A549 (cell line): ENCODE measurements around the gene CUX1. TPM values are rescaled to one million over a fixed set of nuclear protein-coding genes. Genes with fewer than 3 reads are reported as not detected.

Source experiments
- ATAC-seq, 2 experiments: fragments of 200-7000 bp in 1 of 2; fragments of >200 bp in 1 of 2; cut with Nextera tagmentation in 1 of 2; cut with Tn5 transposase in 1 of 2; 3 replicates each; pipeline versions ENCODE4 v1.8.0 to v1.9.1; 2018 to 2020; ENCODE audit warnings: mild to moderate bottlenecking in 1 of 2, moderate library complexity in 1 of 2
- CTCF ChIA-PET: fragments of 300-600 bp; sonication (Branson Sonifier 250); formaldehyde crosslinking; extraction: SDS; loops from one replicate; lab custom pipeline; 2021; ENCODE audit warnings: antibody characterized with exemption, inconsistent platforms; lab: Yijun Ruan, JAX
- POLR2A ChIA-PET: fragments of 350-600 bp; formaldehyde crosslinking; extraction: SDS; loops from one replicate; lab custom pipeline; 2021; ENCODE audit warnings: antibody characterized with exemption, inconsistent platforms; lab: Yijun Ruan, JAX
- DNase-seq, 2 experiments: peaks; one replicate each; pipeline versions ENCODE4 v3.0.0 to v3.0.0-alpha.2; 2011 to 2016; ENCODE audit warnings: low read depth in 1 of 2, low spot score in 1 of 2
- FAIRE-seq: peaks from 2 replicates; lab custom pipeline; 2011; peaks lifted over from hg19 to GRCh38; lab: Jason Lieb, UNC
- H3K27ac ChIP-seq, 2 experiments: fragments of >200 bp; sonication (Bioruptor Twin); formaldehyde crosslinking; 3 replicates each; pipeline ENCODE4 v1.5.1; 2016 to 2017
- H3K4me1 ChIP-seq: fragments of >200 bp; sonication (Bioruptor Twin); formaldehyde crosslinking; 3 replicates; pipeline ENCODE4 v1.6.1; 2016
- H3K4me2 ChIP-seq: fragments of >200 bp; sonication (Bioruptor Twin); formaldehyde crosslinking; 3 replicates; pipeline ENCODE4 v1.6.1; 2016
- H3K4me3 ChIP-seq: fragments of >200 bp; sonication (Bioruptor Twin); formaldehyde crosslinking; 3 replicates; pipeline ENCODE4 v1.5.1; 2016
- H3K9me3 ChIP-seq: fragments of >200 bp; sonication (Bioruptor Twin); formaldehyde crosslinking; 3 replicates; pipeline ENCODE4 v1.6.1; 2016
- BCL3 ChIP-seq: fragments of >200 bp; sonication (Bioruptor Twin); formaldehyde crosslinking; IDR thresholded peaks from 3 replicates; pipeline ENCODE4 v1.6.1; 2016
- E2F6 ChIP-seq: IDR thresholded peaks from 2 replicates; pipeline ENCODE4 v1.6.1; 2012; ENCODE audit warnings: low read depth, borderline replicate concordance
- EHMT2 ChIP-seq: fragments of 200-600 bp; sonication (generic); IDR thresholded peaks from 2 replicates; pipeline ENCODE4 v1.6.1; 2016; ENCODE audit warnings: antibody characterized with exemption, low read depth, mild to moderate bottlenecking, moderate library complexity
- ELK1 ChIP-seq: fragments of 150-350 bp; IDR thresholded peaks from 2 replicates; pipeline ENCODE4 v1.6.1; 2014; ENCODE audit warnings: low read depth, mild to moderate bottlenecking, low read length
- EP300 ChIP-seq, 2 experiments: fragments of >200 bp; sonication (Bioruptor Twin); formaldehyde crosslinking; IDR thresholded peaks; 2 replicates in 1 of 2; 3 replicates in 1 of 2; pipeline ENCODE4 v1.6.1; 2016 to 2017
- ESRRA ChIP-seq: fragments of 150-350 bp; IDR thresholded peaks from 2 replicates; pipeline ENCODE4 v1.6.1; 2014; ENCODE audit warnings: mild to moderate bottlenecking, low read length, borderline replicate concordance
- GATA3 ChIP-seq: IDR thresholded peaks from 2 replicates; pipeline ENCODE4 v1.6.1; 2012; ENCODE audit warnings: borderline replicate concordance
- HOXA7 ChIP-seq: fragments of 250-450 bp; sonication (Bioruptor Pico); IDR thresholded peaks from 2 replicates; pipeline ENCODE4 v1.5.0; 2020; ENCODE audit warnings: mild to moderate bottlenecking, moderate library complexity
- JUN ChIP-seq, 2 experiments: fragments of >200 bp; sonication (Bioruptor Twin); formaldehyde crosslinking; IDR thresholded peaks; 2 replicates in 1 of 2; 3 replicates in 1 of 2; pipeline ENCODE4 v1.6.1; 2016 to 2017
- MYC ChIP-seq: IDR thresholded peaks from 2 replicates; pipeline ENCODE4 v1.6.1; 2012; ENCODE audit warnings: mild to moderate bottlenecking, inconsistent platforms, low read length, improper control_type of control experiment, borderline replicate concordance
- NPAS2 ChIP-seq: fragments of 250-450 bp; sonication (Bioruptor Pico); IDR thresholded peaks from 2 replicates; pipeline ENCODE4 v1.8.0; 2022; ENCODE audit warnings: mild to moderate bottlenecking, moderate library complexity, borderline replicate concordance
- NR3C1 ChIP-seq: fragments of >200 bp; sonication (Bioruptor Twin); formaldehyde crosslinking; IDR thresholded peaks from 3 replicates; pipeline ENCODE4 v1.6.1; 2017
- POLR2A ChIP-seq: IDR thresholded peaks from 2 replicates; pipeline ENCODE4 v1.6.1; 2012; ENCODE audit warnings: mild to moderate bottlenecking, low read length
- RAD21 ChIP-seq, 2 experiments: fragments of >200 bp in 1 of 2; sonication (Bioruptor Twin) in 1 of 2; formaldehyde crosslinking in 1 of 2; IDR thresholded peaks in 1 of 2; conservative IDR thresholded peaks in 1 of 2; 2 replicates in 1 of 2; 3 replicates in 1 of 2; pipeline ENCODE4 v1.6.1; 2012 to 2018; ENCODE audit warnings: inconsistent platforms in 1 of 2
- ZFP36 ChIP-seq: fragments of 450-650 bp; IDR thresholded peaks from 2 replicates; pipeline ENCODE4 v1.6.1; 2014; ENCODE audit warnings: borderline replicate concordance; ENCODE audit not compliant: partially characterized antibody
- ZNF302 ChIP-seq: fragments of 250-450 bp; sonication (Bioruptor Pico); IDR thresholded peaks from 2 replicates; pipeline ENCODE4 v1.9.0; 2021; ENCODE audit warnings: inconsistent platforms, mild to moderate bottlenecking, moderate library complexity
- WGBS: methylation state at CpG from one replicate; pipeline ENCODE4 v1.1.6; 2017; ENCODE audit errors: missing lambda C conversion rate; 5-methylcytosine and 5-hydroxymethylcytosine counted together
- polyA plus RNA-seq, 4 experiments: library from polyadenylated mRNA; depleted of rRNA in 3 of 4; stranded (reverse); fragments of >200 nt; fragmentation: RNase III in 1 of 4; extraction: RNeasy Plus Mini Kit Qiagen cat#74134 plus additional on column Dnase treatment in 1 of 4; gene quantifications; 2 replicates in 3 of 4; 3 replicates in 1 of 4; pipeline ENCODE4 v1.2.3, GENCODE V29; 2011 to 2017
- TF ChIP-seq, protein P1 (sequence below): fragments of 200-600 bp; sonication (generic); IDR thresholded peaks from 2 replicates; pipeline ENCODE4 v1.6.1; 2016; ENCODE audit warnings: antibody characterized with exemption, mild to moderate bottlenecking, moderate library complexity
- TF ChIP-seq, protein P2 (sequence below): fragments of 450-650 bp; IDR thresholded peaks from 2 replicates; pipeline ENCODE4 v1.6.1; 2014; ENCODE audit warnings: antibody characterized with exemption
- TF ChIP-seq, protein P3 (sequence below): fragments of >200 bp; sonication (Bioruptor Twin); formaldehyde crosslinking; IDR thresholded peaks from 3 replicates; pipeline ENCODE4 v1.5.1; 2016

The CUX1 gene
- polyA plus RNA-seq, 2 of the 4 experiments (the other 2 are of a cell fraction), result 32.7 to 33.4 TPM

GRCh38 chr7:102019461-102019860, 202.0 kb downstream of the CUX1 start (continued):
- TF ChIP-seq, protein P1, sequence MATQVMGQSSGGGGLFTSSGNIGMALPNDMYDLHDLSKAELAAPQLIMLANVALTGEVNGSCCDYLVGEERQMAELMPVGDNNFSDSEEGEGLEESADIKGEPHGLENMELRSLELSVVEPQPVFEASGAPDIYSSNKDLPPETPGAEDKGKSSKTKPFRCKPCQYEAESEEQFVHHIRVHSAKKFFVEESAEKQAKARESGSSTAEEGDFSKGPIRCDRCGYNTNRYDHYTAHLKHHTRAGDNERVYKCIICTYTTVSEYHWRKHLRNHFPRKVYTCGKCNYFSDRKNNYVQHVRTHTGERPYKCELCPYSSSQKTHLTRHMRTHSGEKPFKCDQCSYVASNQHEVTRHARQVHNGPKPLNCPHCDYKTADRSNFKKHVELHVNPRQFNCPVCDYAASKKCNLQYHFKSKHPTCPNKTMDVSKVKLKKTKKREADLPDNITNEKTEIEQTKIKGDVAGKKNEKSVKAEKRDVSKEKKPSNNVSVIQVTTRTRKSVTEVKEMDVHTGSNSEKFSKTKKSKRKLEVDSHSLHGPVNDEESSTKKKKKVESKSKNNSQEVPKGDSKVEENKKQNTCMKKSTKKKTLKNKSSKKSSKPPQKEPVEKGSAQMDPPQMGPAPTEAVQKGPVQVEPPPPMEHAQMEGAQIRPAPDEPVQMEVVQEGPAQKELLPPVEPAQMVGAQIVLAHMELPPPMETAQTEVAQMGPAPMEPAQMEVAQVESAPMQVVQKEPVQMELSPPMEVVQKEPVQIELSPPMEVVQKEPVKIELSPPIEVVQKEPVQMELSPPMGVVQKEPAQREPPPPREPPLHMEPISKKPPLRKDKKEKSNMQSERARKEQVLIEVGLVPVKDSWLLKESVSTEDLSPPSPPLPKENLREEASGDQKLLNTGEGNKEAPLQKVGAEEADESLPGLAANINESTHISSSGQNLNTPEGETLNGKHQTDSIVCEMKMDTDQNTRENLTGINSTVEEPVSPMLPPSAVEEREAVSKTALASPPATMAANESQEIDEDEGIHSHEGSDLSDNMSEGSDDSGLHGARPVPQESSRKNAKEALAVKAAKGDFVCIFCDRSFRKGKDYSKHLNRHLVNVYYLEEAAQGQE, result no peak
- TF ChIP-seq ELK1, result no peak
- TF ChIP-seq ZFP36, result no peak
- no peak for TF ChIP-seq RAD21 (conservative IDR thresholded peaks at IDR 0.05 in 1 of 2, IDR thresholded peaks at IDR 0.05 in 1 of 2)

DNA sequence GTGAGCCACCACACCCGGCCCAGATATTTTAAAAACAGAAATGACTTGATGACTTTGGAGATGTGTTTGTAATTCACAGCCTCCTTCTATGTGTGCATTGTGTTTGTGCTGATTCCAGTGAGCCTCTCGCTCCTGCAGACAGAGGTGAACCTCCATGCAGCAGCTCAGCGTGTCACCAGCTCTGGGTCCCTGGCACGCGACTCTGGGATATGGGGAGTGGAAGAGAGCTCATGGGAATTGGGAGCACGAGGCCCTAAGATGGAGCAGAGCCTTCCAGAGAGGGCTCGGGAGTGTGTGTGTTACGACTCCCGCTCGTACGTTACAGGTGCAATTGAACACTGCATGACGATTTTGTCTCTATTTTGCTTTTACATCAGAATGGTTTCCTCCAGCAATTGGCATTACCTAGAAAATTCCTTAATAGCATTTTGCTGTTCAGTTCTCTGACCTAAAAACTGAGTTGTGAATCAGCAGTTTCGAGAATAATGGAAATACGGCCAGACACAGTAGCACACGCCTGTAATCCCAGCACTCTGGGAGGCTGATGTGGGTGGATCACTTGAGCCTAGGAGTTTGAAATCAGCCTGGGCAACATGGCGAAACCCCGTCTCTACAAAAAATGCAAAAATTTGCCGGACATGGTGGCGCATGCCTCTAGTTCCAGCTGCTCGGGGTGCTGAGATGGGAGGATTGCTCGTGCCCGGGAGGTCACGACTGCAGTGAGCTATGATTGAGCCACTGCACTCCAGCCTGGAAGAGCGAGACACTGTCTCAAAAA, 204.6 kb downstream of the CUX1 start:
- Histone ChIP-seq H3K4me2 (no peak overlapping the region), H3K9me3 (no peaks in the 10 kb centered on the region), H3K4me3 (no peak overlapping the region), H3K4me1 (peaks cover 23% of the 10 kb centered on the region), H3K27ac (peak overlapping the region in 1 of 2 experiments; percentile 49; a peak in 1 of 6 replicates)
- no peak for TF ChIP-seq ESRRA
- no peak for TF ChIP-seq NR3C1
- no peak for TF ChIP-seq BCL3
- no peak for TF ChIP-seq EHMT2
- no peak for TF ChIP-seq GATA3
- no peak for TF ChIP-seq EP300 (IDR thresholded peaks at IDR 0.05)
- TF ChIP-seq ZNF302, result no peak
- TF ChIP-seq E2F6, result no peak
- TF ChIP-seq, protein P2, sequence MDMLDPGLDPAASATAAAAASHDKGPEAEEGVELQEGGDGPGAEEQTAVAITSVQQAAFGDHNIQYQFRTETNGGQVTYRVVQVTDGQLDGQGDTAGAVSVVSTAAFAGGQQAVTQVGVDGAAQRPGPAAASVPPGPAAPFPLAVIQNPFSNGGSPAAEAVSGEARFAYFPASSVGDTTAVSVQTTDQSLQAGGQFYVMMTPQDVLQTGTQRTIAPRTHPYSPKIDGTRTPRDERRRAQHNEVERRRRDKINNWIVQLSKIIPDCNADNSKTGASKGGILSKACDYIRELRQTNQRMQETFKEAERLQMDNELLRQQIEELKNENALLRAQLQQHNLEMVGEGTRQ, result no peak
- no peak for TF ChIP-seq NPAS2 (CRISPR knock-in tag)
- no peak for TF ChIP-seq ELK1
- no peak for TF ChIP-seq MYC
- TF ChIP-seq, protein P1, result no peak
- no peak for TF ChIP-seq HOXA7 (CRISPR knock-in tag)
- TF ChIP-seq POLR2A, result no peak
- TF ChIP-seq JUN (IDR thresholded peaks at IDR 0.05), result no peak
- TF ChIP-seq, protein P3, sequence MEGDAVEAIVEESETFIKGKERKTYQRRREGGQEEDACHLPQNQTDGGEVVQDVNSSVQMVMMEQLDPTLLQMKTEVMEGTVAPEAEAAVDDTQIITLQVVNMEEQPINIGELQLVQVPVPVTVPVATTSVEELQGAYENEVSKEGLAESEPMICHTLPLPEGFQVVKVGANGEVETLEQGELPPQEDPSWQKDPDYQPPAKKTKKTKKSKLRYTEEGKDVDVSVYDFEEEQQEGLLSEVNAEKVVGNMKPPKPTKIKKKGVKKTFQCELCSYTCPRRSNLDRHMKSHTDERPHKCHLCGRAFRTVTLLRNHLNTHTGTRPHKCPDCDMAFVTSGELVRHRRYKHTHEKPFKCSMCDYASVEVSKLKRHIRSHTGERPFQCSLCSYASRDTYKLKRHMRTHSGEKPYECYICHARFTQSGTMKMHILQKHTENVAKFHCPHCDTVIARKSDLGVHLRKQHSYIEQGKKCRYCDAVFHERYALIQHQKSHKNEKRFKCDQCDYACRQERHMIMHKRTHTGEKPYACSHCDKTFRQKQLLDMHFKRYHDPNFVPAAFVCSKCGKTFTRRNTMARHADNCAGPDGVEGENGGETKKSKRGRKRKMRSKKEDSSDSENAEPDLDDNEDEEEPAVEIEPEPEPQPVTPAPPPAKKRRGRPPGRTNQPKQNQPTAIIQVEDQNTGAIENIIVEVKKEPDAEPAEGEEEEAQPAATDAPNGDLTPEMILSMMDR, result no peak
- no peak for DNase-seq
- CTCF ChIA-PET, result interaction anchor here (0.6 to 1.3 kb wide), 2 partner anchors 14 to 419 kb away, joined by 3 to 4 read pairs; no protein-coding TSS in a partner anchor
- FAIRE-seq, result no peak
- ATAC-seq, result no peak
- 91% methylated on average over 24 of the region's 24 CpGs for WGBS
- POLR2A ChIA-PET, result interaction anchor here (0.5 to 0.6 kb wide), 2 partner anchors 26 to 413 kb away, joined by 4 read pairs; no protein-coding TSS in a partner anchor
